Measurements from ENCODE around the gene MRPS2.

MRPS2 gene

GRCh38 chr9:135482015-135482754, 18.3 kb upstream of the MRPS2 start:
- no peak overlapping the region for H3K4me3 ChIP-seq (ENCODE audit: low read length)
- TF ChIP-seq CTCF (conservative IDR thresholded peaks at IDR 0.05; ENCODE audit: low read length) = no peak
- no peak for DNase-seq (ENCODE audit: low read depth)

- no peak for TF ChIP-seq CTCF (conservative IDR thresholded peaks at IDR 0.05; ENCODE audit: low read length)
- no peak for DNase-seq (ENCODE audit: low read depth)
- H3K4me3 ChIP-seq (ENCODE audit: low read length) = no peak overlapping the region
Measured at GRCh38 chr9:135484460-135485277, 15.8 kb upstream of the MRPS2 start.

- no peak for TF ChIP-seq CTCF (conservative IDR thresholded peaks at IDR 0.05; ENCODE audit: low read length)
- no peak for DNase-seq (ENCODE audit: low read depth)
- no peak overlapping the region for H3K4me3 ChIP-seq (ENCODE audit: low read length)
Measured at GRCh38 chr9:135485385-135485784, 15.1 kb upstream of the MRPS2 start.

- no peak for DNase-seq (ENCODE audit: low read depth)
- TF ChIP-seq CTCF (conservative IDR thresholded peaks at IDR 0.05; ENCODE audit: low read length) = no peak
- no peak overlapping the region for H3K4me3 ChIP-seq (ENCODE audit: low read length)
Measured at GRCh38 chr9:135485832-135486231, 14.7 kb upstream of the MRPS2 start.

- no peak overlapping the region for H3K4me3 ChIP-seq (ENCODE audit: low read length)
- TF ChIP-seq CTCF (conservative IDR thresholded peaks at IDR 0.05; ENCODE audit: low read length) = no peak
- DNase-seq (ENCODE audit: low read depth) = no peak
Measured at GRCh38 chr9:135486267-135487065, 14.0 kb upstream of the MRPS2 start.

- TF ChIP-seq CTCF (conservative IDR thresholded peaks at IDR 0.05; ENCODE audit: low read length) = no peak
- DNase-seq (ENCODE audit: low read depth) = no peak
- H3K4me3 ChIP-seq (ENCODE audit: low read length) = no peak overlapping the region
Measured at GRCh38 chr9:135487281-135488012, 13.0 kb upstream of the MRPS2 start.

All from AG10803 (cell line).